ENCODE measurements around the gene CGB2.

GRCh38 chr19:48992581-48993174 lies 39.0 kb upstream of the CGB2 start:
- TF ChIP-seq, protein P1, sequence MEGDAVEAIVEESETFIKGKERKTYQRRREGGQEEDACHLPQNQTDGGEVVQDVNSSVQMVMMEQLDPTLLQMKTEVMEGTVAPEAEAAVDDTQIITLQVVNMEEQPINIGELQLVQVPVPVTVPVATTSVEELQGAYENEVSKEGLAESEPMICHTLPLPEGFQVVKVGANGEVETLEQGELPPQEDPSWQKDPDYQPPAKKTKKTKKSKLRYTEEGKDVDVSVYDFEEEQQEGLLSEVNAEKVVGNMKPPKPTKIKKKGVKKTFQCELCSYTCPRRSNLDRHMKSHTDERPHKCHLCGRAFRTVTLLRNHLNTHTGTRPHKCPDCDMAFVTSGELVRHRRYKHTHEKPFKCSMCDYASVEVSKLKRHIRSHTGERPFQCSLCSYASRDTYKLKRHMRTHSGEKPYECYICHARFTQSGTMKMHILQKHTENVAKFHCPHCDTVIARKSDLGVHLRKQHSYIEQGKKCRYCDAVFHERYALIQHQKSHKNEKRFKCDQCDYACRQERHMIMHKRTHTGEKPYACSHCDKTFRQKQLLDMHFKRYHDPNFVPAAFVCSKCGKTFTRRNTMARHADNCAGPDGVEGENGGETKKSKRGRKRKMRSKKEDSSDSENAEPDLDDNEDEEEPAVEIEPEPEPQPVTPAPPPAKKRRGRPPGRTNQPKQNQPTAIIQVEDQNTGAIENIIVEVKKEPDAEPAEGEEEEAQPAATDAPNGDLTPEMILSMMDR (conservative IDR thresholded peaks at IDR 0.05 in 1 of 2, IDR thresholded peaks at IDR 0.05 in 1 of 2; ENCODE audit: extremely low read depth in 1 of 2, insufficient read depth in 1 of 2, low read depth in 1 of 2, low read length in 2 of 2): no peak
- TF ChIP-seq EZH2 (IDR thresholded peaks at IDR 0.05; ENCODE audit: borderline replicate concordance, low read length): no peak
